ENCODE measurements around the gene TAF11L12.
"Not testable (repeated sequence)": the region's sequence is repeated elsewhere in the genome, so short reads cannot be mapped to it uniquely, and the experiment has no call there.

TAF11L12 gene

DNA sequence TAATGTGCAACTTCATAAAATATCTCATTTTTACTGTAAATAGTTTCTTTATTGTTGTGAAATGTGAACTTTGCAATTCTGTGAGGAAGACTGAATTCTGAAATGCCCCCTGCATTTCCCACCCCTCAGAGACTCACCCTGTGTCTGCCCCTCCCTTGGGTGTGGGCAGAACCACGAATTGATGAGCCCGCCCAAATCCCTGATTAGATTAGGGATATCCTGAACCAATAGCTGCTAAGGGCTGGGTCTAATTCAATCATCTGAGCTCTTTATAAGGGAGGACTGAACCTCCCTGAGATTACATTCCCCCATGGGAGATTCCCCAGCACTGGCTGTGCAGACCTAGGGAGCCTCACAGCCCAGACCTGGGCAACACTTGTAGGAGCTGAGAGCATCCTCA lies at the start of gene TAF11L12:
TSS of gene TAF11L12 (plus strand) at position 301 of the 400 bp plus-strand sequence.
- DNase-seq = not testable (repeated sequence)

DNA sequence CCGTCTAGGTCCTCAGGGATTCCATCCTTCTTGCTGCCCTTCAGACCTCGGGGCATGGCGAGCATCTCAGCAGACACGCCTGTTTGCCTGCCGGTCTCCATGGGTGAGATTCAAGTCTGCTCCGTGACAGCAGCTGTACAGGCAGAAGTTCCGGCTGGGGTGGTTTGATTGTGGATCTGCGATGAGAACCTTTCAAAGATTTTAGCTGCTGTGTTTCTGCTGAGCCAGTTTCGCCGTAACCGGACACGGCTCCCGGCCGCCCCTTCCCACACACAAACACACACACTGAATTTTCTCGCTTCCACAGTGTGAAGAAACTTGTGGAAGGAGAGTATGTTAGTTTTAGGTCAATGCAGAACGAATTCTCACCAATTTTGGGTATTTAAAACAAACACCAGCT lies 24.5 kb upstream of the TAF11L12 start, which contains the start of gene TAF11L7:
TSS of gene TAF11L7 (minus strand) at position 101 of the 400 bp plus-strand sequence.
- DNase-seq = not testable (repeated sequence)

DNA sequence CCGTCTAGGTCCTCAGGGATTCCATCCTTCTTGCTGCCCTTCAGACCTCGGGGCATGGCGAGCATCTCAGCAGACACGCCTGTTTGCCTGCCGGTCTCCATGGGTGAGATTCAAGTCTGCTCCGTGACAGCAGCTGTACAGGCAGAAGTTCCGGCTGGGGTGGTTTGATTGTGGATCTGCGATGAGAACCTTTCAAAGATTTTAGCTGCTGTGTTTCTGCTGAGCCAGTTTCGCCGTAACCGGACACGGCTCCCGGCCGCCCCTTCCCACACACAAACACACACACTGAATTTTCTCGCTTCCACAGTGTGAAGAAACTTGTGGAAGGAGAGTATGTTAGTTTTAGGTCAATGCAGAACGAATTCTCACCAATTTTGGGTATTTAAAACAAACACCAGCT lies 19.3 kb upstream of the TAF11L12 start, which contains the start of gene TAF11L8:
TSS of gene TAF11L8 (minus strand) at position 101 of the 400 bp plus-strand sequence.
- not testable (repeated sequence) for DNase-seq

DNA sequence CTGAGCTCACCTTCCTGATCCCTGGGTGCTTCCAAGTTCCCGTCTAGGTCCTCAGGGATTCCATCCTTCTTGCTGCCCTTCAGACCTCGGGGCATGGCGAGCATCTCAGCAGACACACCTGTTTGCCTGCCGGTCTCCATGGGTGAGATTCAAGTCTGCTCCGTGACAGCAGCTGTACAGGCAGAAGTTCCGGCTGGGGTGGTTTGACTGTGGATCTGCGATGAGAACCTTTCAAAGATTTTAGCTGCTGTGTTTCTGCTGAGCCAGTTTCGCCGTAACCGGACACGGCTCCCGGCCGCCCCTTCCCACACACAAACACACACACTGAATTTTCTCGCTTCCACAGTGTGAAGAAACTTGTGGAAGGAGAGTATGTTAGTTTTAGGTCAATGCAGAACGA lies 15.9 kb upstream of the TAF11L12 start, which contains the start of gene TAF11L9:
TSS of gene TAF11L9 (minus strand) at position 140 of the 400 bp plus-strand sequence.
- not testable (repeated sequence) for DNase-seq

DNA sequence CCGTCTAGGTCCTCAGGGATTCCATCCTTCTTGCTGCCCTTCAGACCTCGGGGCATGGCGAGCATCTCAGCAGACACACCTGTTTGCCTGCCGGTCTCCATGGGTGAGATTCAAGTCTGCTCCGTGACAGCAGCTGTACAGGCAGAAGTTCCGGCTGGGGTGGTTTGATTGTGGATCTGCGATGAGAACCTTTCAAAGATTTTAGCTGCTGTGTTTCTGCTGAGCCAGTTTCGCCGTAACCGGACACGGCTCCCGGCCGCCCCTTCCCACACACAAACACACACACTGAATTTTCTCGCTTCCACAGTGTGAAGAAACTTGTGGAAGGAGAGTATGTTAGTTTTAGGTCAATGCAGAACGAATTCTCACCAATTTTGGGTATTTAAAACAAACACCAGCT lies 12.5 kb upstream of the TAF11L12 start, which contains the start of gene TAF11L10:
TSS of gene TAF11L10 (minus strand) at position 101 of the 400 bp plus-strand sequence.
- DNase-seq = not testable (repeated sequence)

DNA sequence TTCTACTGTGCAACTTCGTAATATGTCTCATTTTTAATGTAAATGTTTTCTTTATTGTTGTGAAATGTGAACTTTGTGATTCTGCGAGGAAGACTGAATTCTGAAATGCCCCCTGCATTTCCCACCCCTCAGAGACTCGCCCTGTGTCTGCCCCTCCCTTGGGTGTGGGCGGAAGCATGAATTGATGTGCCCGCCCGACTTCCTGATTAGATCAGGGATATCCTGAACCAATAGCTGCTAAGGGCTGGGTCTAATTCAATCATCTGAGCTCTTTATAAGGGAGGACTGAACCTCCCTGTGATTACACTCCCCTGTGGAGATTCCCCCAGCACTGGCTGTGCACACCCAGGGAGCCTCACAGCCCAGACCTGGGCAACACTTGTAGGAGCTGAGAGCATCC lies 6.3 kb upstream of the TAF11L12 start, which contains the start of gene TAF11L11:
TSS of gene TAF11L11 (plus strand) at position 304 of the 400 bp plus-strand sequence.
- DNase-seq = not testable (repeated sequence)

DNA sequence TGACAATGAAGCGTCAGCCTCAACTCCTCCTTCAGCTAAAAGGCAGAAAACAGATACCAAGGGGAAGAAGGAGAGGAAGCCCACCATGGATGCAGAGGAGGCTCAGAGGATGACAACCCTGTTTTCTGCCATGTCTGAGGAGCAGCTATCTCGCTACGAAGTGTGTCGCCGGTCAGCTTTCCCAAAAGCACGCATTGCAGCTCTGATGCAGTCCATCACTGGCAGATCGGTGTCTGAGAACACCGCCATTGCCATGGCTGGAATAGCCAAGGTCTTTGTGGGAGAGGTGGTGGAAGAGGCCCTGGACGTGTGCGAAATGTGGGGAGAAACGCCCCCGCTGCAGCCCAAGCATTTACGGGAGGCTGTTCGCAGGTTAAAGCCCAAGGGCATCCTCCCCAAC lies 5.2 kb upstream of the TAF11L12 start:
- DNase-seq = no peak

DNA sequence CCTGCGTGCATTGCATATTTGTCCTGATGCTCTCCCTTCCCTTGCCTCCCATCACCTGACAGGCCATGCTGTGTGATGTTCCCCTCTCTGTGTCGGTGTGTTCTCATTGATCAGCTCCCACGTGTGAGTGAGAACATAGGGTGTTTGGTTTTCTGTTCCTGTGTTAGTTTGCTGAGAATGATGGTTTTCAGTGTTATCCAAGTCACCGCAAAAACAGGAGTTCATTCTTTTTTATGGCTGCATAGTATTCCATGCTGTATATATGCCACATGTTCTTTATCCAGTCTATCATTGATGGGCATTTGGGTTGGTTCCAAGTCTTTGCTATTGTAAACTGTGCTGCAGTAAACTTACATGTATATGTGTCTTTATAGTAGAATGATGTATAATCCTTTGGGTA lies 2.7 kb upstream of the TAF11L12 start:
- DNase-seq = not testable (repeated sequence)

DNA sequence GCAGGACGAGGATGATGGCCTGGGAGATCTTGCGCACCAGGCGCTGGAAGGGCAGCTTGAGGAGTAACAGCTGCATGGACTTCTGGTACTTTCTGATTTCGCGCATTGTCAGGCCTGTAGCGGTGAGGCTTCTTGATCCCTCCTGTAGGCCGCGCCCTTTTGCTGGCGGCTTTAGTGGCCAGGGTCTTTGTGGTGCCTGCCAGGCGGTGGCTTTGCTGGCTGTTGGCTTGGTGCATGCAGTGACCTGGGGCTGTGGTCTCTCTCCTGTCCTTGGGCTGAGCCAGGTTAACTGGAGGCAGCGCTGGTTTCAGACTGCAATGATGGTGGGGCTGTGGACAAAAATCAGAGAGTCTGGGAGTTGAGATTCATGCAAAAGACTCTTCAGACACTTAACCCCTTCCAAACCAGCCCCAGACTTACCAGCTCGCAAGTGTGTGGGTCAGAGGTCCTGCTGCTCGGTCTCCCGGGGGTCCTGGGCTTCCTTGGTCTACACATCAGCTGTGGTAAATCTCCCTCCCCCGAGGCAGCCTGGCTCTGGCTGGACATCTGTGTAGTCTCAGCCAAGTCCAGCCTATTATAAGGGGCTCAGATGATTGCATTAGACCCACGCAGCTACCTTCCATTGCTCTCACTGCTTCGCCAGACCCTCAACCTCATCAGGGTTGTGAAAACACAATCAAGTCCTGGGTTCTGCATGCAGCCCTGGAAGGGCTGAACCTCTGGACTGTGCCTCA lies 4.8 kb downstream of the TAF11L12 start:
- no peak for DNase-seq

DNA sequence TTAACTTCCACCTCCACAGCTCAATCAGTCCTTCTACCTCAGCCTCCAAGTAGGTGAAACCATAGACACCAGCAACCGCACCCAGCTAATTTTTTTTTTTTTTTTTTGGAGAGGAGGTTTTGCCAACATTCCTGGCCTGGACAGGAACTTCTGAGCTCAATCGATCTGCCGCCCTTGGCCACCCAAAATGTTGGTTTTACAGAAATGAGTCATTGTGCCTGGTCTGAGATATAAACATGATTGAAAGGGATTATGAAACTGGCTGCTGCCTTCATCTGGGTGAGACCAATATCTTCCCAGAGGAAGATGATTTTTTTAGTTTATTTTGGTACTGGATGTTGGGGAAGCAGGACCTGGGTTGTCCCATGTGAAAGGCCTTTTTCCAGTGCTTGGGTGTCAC lies 9.2 kb downstream of the TAF11L12 start:
- no peak for DNase-seq

DNA sequence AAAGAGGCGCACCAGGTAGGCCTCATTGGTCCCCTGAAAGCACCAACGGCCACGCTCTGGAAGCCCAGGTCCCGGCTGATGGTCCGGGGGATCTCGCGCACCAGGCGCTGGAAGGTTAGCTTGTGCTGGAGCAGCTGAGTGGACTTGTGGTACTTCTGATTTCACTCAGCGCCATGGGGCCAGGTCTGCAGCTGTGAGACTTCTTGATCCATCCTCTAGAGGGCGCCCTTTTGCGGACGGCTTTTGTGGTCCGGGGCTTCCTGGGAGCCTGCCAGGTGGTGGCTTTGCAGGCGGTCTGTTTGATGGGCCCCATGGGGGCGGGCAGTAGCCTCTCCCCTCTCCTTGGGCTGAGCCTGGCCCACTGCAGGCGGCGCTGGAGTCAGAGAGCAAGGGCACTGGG lies 10.4 kb downstream of the TAF11L12 start:
- DNase-seq = no peak

DNA sequence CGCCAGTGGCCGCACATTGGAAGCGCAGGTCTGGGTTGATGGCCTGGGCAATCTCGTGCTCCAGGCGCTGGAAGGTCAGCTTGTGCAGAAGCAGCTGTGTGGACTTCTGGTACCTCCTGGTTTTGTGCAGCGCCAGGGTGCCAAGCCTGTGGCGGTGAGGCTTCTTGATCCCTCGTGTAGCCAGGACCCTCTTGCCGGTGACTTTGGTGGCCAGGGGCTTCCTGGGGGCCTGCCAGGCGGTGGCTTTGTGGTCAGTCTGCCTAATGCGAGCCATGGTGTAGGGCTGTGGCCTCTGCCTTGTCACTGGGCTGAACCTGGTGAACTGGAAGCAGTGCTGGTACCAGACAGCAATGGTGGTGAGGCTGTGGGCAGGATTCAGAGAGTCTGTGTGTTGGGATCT lies 15.5 kb downstream of the TAF11L12 start:
- no peak for DNase-seq

DNA sequence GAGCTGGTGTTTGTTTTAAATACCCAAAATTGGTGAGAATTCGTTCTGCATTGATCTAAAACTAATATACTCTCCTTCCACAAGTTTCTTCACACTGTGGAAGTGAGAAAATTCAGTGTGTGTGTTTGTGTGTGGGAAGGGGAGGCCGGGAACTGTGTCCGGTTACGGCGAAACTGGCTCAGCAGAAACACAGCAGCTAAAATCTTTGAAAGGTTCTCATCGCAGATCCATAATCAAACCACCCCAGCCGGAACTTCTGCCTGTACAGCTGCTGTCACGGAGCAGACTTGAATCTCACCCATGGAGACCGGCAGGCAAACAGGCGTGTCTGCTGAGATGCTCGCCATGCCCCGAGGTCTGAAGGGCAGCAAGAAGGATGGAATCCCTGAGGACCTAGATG lies 21.6 kb downstream of the TAF11L12 start, which contains the start of gene TAF11L13:
TSS of gene TAF11L13 (plus strand) at position 301 of the 400 bp plus-strand sequence.
- not testable (repeated sequence) for DNase-seq

DNA sequence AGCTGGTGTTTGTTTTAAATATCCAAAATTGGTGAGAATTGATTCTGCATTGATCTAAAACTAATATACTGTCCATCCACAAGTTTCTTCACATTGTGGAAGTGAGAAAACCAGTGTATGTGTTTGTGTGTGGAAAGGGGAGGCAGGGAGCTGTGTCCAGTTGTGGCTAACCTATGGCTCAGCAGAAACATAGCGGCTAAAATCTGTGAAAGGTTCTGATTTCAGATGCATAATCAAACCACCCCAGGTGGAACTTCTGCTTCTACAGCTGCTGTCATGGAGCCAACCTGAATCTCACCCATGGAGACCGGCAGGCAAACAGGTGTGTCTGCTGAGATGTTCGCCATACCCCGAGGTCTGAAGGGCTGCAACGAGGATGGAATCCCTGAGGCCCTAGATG lies 24.0 kb downstream of the TAF11L12 start, which contains the start of gene TAF11L14:
TSS of gene TAF11L14 (plus strand) at position 301 of the 400 bp plus-strand sequence.
- DNase-seq = no peak

DNA sequence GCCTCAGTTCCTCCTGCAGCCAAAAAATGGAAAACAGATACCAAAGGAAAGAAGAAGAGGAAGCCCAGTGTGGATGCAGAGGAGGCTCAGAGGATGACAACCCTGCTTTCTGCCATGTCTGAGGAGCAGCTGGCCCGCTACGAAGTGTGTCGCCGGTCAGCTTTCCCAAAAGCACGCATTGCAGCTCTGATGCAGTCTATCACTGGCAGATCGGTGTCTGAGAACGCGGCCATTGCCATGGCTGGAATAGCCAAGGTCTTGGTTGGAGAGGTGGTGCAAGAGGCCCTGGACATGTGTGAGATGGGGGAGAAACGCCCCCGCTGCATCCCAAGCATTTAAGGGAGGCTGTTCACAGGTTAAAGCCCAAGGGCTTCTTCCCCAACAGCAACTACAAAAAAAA lies 39.0 kb downstream of the TAF11L12 start:
- DNase-seq = not testable (repeated sequence)

DNA sequence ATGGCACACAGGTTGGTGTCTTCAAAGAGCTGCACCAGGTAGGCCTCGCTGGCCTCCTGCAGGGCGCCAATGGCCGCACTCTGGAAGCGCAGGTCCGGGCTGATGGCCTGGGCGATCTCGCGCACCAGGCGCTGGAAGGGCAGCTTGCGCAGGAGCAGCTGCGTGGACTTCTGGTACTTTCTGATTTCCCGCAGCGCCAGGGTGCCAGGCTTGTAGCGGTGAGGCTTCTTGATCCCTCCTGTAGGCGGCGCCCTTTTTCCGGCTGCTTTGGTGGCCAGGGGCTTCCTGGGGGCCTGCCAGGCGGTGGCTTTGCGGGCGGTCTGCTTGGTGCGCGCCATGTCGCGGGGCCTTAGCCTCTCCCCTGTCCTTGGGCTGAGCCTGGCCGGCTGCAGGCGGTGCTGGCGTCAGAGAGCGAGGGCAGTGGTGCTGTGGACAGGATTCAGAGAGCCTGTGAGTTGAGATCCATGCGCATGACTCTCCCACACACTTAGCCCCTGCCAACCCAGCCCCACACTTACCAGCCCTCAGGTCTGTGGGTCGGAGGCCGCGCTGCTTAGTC lies 45.1 kb downstream of the TAF11L12 start:
- DNase-seq = not testable (repeated sequence)

DNA sequence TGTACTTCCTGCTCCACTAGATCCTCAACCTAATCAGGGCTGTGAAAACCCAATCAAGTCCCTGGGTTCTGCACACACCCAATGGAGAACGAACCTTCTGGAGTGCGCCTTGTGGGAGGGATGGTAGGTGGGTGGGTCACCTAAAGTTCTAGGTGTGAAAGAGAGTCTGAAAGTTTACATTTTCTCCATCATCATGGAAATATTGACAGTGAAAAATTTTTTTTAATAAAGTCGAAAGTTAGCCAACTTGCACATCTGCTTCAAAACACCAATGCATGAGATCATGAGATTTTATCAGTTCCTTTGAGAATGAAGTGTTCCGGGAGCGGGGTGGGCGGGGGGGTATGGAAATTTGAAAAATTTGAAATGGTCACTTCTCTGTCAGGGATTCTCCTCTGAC lies 45.7 kb downstream of the TAF11L12 start:
- DNase-seq = no peak
